HG03103 (cell line): ENCODE measurements around the gene ACSL6.

ENCODE experiments used
- ATAC-seq: cut with Tn5 transposase; IDR thresholded peaks from one replicate; pipeline ENCODE4 v1.9.1; 2021; ENCODE audit warnings: low read depth; ENCODE audit not compliant: unreplicated experiment

ACSL6 gene

DNA sequence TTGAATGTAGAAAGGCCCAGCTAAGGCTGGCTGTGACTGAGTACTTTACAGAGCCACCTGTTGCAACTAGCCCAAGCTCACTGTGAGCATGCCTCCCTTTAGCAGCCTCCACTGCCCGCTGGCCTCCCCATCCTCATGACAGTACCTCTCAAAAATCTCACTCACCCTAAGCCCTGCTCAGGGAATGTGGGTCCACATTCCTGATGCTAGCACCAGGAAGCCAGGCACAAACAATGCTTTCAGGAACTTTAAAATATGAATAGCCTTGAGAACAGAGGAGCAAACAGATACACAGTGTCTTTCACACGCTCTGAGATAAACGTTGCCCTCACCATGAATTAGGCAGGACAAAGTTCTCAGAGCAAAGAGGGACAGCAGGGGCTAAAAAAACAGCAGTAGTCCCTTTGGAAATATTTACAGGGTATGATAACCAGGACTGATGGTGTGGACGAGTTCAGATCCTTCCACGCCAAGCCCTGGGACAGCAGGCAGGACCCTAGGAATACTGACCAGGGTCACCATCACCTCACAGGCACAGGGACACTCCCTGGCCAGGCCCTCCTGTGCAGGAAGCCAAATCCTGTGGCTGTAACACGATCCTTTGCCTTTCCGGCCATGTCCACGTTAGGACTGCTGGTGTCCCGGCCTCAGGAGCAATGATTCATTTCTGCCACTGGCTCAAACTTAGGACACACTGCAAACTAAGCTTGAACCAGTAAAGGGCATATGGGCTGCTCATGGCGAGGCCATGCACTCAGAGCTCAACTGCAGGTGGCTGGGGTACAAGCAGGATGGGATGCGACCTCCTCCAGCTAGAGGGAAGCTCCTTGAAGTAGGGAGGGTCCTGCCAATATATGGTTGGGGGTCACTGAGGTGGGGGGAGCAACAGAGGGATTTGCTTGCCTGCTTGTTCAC is 9.6 kb downstream of the ACSL6 start:
- ATAC-seq = no peak

DNA sequence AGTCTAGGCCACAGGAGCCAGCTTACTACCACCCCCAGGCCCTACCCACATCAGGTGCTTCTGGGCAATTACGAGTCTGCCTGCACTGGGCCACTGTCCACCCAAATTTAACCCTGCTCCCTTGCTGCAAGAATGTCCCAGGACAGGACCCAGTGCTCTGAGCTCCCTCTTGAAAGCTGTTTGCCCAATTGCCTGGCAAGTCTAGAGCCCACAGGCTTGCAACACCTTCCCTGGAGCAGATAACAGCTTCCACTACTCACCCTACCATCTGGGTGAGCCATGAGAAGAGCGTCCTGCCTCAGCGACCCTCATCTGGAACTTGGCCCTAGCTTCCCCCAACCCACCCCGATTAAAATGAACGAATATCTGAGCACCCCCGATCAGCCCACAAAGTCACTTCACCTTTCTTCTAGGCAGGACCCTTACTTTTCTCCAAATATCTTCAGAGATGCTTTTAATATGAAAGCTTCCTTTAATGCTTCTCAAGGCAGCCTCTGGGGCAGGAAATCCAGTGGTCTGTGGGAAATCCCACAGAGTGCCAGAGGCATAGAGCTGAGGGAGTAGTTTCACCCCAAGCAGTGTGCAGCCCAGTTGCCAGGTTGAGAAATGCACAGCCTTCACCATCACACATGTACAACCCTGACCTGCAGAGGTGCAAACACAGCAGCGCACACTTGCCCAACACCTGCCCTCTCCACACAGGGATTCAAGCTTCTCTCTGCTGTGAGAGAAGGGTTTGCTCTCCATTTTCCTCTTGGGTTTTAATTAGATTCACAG is 10.6 kb downstream of the ACSL6 start:
- no peak for ATAC-seq

DNA sequence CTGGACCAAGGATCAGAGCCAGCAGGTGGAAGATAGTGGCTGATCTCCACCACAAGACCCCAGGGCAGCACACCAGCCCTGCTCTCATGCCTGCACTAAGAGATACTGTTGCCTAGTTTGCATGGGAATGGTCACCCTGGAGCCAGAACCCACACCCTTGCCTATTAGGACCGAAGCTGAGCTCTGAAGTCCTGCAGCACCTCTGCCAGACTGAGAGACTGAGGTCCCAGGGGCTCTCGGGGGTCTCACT is 11.3 kb downstream of the ACSL6 start:
- ATAC-seq = no peak

DNA sequence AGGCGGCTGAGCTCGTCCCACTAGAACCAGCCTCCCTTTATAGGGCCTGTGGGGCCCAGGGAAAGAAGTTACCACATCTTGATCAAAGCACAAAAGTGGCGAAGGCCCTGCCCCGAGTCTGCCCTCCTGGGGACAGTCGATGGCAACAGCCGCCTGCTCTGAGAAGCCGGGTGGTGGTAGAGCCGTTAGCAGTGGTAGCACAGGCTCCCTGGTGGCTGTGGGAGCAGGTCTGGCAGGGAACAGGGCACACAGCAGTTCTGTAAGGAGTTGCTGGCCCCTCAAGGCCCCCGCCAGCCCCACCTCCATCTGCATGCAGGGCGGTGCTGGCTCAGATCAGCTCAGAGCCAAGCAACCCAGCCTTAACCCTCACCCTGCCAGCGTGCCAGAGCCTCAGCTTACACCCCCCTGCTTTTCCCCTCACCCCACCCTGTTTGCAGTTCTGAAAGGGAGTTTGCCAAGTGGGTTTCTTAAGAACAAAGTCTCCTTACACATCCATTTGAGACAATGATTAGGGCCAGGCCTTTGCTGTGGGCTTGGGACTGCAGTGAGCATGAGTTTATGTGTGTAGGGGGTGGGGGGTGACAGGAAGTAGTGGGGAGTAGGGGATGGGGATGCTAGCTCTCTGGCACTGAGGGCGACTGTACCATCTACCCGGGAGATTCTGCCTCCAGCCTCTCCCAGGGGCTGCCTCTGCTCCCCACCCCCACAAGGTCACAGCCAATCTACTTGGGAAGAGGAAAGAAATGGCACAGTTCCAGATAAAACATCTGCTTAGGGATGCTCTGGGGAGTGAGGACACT is 11.8 kb downstream of the ACSL6 start:
- ATAC-seq = no peak

DNA sequence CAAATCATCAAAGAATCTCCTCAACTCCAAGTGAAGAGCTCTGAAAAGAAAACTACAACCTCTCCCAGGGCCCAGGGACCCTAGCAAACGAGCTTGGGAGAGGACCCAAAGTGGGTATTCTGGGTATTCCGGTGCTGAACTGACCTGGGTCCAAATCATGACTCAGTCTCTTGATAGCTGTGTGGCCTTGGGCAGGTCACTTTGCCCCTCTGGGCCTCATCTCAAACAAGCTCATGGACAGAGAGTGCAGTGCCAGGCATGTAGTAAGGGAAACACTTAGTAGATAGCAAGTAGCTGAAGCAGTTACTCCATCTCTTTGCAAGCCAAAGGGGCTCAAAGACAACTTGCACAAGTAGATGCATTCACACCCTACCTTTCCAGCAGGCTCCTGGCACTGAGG is 12.4 kb downstream of the ACSL6 start:
- ATAC-seq = no peak

DNA sequence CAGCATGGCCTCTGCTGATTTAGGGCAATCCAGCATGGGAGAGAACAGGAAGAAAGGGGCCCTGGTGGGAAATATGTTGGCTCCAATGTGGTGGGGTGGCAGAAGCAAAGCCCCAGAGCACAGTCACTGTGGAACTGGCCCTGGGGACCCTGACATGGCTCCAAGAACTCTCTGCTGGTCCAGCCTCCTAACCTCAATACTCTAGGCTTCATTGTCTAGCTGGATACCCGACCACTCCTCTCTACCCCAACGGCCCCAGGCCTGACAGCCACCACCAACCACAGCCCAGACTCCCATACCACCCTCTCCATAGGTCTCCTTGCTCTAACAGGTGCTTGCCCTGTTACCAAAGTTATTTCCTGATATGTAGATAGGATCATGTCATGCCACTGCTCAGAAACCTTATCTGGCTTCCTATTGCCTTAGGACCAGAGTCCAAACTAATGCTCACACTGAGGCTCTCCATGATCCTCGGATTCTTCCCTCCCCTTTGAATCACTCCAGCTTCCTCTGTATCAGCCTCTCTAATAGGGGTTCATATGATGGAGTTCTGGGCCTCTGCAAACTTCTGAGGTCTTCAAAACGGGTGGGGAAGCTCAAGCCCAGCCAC is 12.9 kb downstream of the ACSL6 start:
- no peak for ATAC-seq

DNA sequence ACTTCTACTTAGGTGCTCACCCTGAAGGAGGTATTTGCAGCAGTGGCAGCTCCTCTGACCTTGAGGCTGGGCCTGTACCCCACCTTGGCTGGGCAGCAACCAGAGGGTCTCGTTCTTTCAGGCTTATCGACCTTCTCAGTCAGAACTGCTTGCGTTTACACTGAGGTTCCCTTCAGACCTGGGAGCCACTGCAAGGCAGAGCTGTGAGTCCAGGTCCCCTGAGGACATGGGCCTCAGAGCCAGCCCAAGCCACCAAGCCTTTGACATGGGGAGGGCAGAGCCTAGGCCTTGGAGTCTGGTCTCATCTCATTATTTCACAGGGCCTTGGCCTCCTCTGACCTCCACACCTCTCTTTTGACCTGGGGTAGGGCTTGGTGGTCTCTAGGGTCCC is 13.7 kb downstream of the ACSL6 start:
- no peak for ATAC-seq

DNA sequence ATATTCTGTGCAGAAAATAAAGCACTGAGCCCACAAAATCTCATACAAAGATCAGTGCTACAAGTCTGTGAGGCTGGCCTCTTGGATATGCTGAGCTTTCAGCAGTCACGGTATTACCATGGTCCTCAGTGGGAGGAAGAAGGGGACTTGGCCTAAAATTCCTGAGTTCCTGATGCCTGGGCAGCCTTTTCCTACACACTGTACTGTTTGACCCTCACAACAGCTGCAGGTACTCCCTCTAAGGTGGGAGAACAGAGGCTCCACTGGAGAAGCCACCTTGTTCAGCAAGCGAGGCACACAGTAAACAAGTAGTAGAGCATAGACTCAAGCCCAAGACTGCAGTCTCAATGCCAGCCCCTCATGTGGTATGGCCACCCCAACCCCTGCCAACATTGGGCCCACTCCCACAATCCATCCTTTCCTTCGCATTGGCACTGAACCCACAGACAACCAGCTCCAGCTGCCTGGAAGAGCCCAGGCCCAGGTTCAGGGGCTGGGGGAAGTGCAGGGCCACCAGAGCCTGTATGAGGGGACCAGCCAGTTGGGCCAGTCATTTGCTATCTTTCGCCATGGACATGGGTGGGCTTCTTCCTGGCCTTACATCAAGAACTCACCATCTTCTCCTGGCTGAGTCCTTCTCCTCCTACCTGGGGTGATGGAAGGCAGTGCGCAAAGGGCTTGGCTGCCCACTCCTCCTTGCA is 14.3 kb downstream of the ACSL6 start:
- ATAC-seq = no peak

DNA sequence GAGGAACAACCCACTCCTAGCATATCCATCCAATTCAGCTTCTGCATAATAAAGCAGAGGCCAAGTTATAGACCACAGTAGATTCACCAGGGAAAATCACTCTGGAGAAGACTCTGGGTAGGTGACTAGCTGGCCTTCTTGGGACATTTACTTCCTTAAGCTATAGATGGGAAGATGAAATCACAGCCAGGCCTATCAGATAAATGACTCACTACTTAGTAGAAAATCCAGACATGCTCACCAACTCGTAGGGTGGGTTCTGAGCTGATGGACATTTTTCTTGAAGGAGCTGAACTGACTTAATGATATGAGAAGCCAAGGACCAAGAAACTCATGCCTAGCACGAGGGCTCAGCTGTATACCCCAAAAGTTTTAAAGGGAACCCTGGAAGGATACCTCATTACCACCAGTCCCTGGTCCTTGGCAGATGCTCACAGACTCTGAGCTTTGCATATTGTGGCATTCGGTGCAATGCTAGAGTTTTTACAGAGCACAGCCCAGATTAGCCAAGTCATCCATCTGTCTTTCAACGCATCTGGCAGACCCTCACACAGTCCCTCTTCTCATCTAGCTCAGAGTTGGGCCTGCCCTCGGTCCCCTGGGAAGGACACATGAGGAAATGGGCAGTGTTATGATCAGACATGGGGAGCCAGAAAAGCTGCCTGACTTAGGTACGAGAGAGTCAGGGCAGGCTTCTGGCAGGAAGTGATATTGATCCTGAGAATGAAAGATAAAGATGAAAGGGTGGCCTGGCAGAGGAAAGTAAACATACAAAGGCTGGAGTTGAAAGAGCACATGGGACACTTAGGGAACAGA is 15.0 kb downstream of the ACSL6 start:
- ATAC-seq = no peak

DNA sequence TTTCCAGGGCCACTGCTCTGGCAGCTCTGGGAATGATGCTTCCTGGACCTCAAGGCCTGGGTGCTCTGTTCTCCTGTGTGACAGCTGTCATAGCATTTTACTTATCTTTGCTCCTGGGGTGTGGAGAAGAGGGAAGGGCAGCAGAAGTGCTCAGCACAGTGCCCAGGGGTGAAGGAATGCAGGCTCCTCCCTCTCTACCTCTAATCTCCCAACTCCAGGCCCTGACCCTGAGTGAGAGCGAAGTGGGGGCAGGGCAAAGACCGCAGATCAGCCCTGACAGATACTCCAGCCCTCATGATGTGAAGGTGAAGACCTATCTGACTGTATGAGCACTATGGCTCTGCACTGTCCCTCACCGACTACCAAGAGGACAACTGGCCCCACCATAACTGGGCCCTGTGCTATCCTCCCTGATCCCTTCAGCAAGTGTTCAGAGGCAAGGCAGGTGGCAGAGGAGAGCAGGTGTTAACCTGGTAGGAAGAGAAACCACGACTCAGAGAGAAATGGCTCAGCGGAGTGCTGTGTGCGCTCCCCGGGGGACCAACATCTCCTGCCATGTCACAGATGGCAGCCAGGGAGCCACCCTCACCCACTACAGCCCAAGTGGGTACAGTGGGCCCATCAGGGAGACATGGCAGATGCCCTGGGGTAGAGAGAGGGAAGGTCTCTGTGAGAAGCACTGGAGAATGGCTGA is 16.8 kb downstream of the ACSL6 start:
- ATAC-seq = no peak

DNA sequence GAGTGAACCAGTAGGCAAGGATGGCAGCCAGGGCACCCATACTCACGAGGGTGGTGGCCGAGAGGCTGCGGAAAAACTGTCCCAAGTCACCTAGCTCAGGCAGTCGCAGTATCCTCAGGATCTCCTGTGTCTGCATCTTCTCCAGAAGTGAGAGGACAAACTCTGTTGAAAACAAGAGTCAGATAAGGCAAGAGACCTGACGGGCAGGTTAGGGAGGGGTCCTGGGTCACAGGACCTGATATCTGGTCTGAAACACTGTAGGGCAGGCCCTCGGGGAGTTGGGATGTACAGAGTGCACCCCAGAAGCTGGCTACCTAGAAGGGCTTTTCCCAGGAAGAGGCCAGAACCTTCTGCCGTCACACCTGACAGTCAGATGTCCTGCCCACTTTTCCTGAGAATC is 17.4 kb downstream of the ACSL6 start:
- no peak for ATAC-seq

DNA sequence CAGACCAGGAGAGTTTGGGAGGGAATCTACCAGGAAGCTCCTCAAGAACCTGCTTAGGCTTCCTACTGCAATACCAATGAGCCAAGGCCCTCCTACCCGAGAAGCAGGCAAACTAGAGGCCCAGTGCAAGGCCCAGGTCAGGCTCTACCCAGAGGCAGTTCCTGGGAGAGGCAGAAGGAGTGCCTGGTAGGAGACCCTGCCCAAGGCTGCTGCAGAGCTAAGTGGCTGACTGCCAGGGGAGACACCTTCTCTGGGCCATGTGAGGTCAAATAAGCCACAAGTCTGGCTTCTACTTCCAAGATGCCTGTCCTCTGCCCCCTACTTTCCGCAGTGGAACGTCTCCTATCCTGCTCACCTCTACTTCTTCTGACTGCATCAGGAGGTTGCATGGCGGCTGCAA is 17.8 kb downstream of the ACSL6 start:
- no peak for ATAC-seq

DNA sequence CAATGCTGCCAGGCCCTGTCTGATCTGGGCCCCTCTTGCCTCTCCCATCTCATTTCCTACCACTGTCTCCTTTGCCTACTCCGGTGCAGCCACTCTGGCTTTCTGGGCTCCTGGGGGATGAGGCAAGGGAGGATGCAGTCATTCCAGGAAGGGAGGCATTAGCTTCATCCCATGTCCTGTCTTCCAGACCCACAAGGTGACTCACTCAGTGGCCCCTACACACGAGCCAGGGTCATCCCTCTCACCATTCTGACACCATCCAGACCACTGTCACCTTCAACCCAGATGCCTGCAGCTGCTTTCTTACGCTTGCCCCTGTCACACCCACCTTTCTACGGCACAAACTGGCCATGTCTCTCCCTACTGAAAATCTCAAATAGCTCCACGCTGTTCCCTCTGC is 19.1 kb downstream of the ACSL6 start:
- ATAC-seq = no peak

DNA sequence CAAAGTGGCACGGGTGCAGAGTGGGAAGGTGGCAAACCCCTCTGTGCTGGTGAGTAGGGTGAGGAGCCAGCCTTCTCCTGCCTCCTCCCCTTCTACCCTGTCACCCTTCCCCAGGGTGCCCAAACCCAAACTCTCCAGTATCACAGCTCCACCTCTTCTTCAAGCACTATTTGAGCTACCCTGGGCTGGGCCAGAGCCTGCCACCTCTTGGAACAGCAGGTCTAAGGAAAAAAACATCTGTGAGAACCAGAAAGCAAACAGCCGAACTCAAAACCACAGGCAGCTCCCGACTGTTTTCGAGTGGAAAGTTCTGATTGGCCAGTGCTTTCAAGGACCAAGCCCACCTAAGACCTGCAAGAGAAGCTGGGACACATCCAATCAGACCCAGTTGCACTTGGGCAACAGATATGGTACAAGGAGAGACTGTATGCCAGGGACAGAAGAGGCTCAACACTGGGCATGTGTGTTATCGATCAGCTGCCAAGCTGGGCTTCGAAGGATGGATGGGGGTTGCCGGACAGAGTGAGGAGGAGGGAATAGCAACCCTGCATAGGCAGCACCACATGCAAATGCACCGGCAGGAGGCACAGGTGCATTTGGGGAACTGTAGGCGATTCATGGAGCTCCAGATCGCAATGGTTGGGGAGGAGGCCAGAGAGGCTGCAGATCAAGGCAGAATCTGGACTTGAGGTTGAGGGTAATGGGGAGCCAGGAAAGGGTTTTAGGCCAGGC is 19.7 kb downstream of the ACSL6 start:
- ATAC-seq = no peak

DNA sequence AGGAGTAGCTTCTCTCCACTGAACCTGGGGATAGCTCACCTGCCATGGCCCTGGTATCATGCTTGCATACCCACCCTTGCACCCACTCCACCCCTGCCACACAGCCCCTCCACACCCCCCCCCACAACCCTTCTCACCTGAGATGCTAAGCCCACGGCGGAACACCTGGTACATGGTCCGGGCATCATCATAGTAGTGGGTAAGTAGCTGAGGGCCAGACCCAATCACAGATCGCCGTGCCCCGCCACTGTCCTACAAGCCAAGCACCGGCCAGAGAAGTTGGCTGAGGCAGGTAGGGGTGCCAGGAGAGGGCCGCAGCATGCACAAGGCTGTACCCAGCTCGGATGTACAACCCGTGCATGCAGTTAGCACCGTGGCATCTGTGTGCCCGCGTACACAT is 20.7 kb downstream of the ACSL6 start:
- no peak for ATAC-seq

DNA sequence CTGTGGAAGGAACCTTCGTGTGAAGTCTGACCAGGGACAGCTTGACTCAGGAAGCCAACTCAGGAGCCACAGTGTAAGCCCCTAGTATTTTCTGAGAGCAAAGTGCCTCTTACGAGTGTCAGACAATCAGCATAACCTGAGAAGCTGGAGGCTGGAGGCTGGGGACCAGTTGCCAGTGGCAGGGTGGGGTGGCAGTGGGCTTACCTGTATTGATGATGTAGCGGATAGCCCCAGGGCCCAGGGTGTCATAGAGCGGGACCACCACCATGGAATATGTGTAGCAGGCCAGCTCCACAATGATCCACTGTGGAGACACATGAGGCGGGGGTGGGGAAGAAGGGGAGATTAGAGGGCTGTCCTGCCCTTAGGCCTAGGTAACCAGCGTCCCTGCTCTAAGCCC is 22.9 kb downstream of the ACSL6 start:
- ATAC-seq = no peak

DNA sequence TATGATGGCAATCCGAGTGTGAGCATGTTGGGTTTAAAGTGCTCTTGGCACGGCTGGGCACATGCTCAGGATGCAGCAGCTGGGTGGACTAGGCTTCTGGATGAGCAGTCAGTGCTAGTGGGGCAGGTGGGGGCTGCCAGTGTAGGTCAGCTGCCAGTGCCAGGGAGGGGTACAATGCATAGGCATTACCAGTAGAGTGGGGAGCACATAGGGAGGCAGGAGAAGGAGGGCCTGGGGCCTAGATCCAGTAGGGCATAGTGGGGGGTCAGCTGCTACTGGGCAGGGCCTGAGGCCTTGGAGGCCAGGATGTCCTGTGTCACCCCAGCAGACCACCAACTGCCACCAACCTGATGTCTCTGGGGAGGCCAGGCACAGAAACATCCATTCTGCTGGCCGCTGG is 24.2 kb downstream of the ACSL6 start:
- no peak for ATAC-seq

DNA sequence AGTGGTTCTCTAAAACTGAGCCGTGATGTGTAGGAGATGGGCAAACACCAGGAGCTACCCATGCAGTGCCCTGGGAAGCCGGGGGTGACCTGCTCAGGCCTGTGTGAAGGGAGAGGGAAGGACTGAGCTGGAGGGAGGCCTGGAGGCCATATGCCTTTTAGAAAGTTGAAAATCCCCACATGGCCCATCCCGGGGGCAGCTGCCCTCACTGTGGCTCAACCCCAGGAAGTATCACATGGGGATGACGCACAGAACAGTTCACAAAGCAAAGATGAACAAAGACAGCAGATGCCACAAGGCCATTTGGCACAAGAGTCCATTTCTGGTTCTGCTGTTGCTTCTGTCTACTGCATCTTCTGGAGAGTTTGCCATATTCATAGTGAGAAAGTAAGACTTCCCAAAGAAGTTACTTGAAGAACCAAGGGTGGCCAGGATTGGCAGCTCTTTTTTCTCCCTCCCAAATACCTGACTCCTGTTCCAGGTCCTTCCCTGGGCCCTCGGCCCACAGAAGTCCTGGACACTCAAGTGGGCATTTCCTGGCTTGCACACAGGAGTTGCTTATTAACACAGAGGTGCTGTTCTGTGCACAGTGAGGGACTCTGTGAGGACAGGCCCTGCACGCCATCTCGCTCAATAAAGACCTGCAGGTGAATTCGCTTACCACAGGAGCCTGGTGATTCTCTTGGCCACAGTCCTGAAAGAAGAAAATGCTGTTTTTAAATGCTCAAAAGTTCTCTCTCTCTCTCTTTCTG is 25.1 kb downstream of the ACSL6 start:
- ATAC-seq = no peak
